ENCODE results near the gene TGIF2. TPM values are rescaled to one million over a fixed set of nuclear protein-coding genes. Genes with fewer than 3 reads are reported as not detected.
A peak's percentile ranks its signal among the peaks of the same experiment; 100 is the strongest.

The TGIF2 gene
- total RNA-seq, 1 donor from 2014 or later: 16.8 TPM

- Histone ChIP-seq H3K4me1 (peaks cover 4% of the 10 kb centered on the region), H3K36me3 (peaks cover 28% of the 10 kb centered on the region), H3K4me3 (no peak overlapping the region), H3K27ac (no peak overlapping the region), H3K27me3 (no peaks in the 10 kb centered on the region), H3K9me3 (no peaks in the 10 kb centered on the region)
- TF ChIP-seq CTCF (IDR thresholded peaks at IDR 0.05): no peak
- DNase-seq (no peak), ATAC-seq (peak; percentile 3)
- intact Hi-C loops (cut with DNase I): no loop called here
Measured at GRCh38 chr20:36549628-36549941, 23.8 kb upstream of the TGIF2 start.

GRCh38 chr20:36549942-36550789 is 23.2 kb upstream of the TGIF2 start:
- Histone ChIP-seq H3K4me3 (no peak overlapping the region), H3K27me3 (no peaks in the 10 kb centered on the region), H3K27ac (no peak overlapping the region), H3K4me1 (no peaks in the 10 kb centered on the region), H3K36me3 (peaks cover 24% of the 10 kb centered on the region), H3K9me3 (no peaks in the 10 kb centered on the region)
- ATAC-seq (peak; percentile 22), DNase-seq (no peak)
- TF ChIP-seq CTCF (IDR thresholded peaks at IDR 0.05): no peak
- intact Hi-C loops (cut with DNase I): no loop called here

GRCh38 chr20:36550790-36551299 is 22.6 kb upstream of the TGIF2 start:
- Histone ChIP-seq H3K9me3 (no peaks in the 10 kb centered on the region), H3K4me1 (no peaks in the 10 kb centered on the region), H3K4me3 (no peak overlapping the region), H3K27ac (no peak overlapping the region), H3K27me3 (no peaks in the 10 kb centered on the region), H3K36me3 (peaks cover 20% of the 10 kb centered on the region)
- intact Hi-C loops (cut with DNase I): no loop called here
- no peak for TF ChIP-seq CTCF (IDR thresholded peaks at IDR 0.05)
- no peak for DNase-seq
- ATAC-seq: peak; percentile 17

GRCh38 chr20:36555248-36555647 is 18.1 kb upstream of the TGIF2 start:
- H3K4me1 ChIP-seq: peaks cover 5% of the 10 kb centered on the region
- no peak for TF ChIP-seq CTCF (IDR thresholded peaks at IDR 0.05)
- intact Hi-C loops (cut with DNase I): loop anchor here (5.0 kb wide), 1 partner anchor 37 kb away; no protein-coding TSS in a partner anchor
- ATAC-seq (no peak), DNase-seq (no peak)
- H3K9me3 ChIP-seq: no peaks in the 10 kb centered on the region
- H3K27me3 ChIP-seq: no peaks in the 10 kb centered on the region
- H3K27ac ChIP-seq: no peak overlapping the region
- H3K36me3 ChIP-seq: no peaks in the 10 kb centered on the region
- no peak overlapping the region for H3K4me3 ChIP-seq

GRCh38 chr20:36562724-36563123 is 10.7 kb upstream of the TGIF2 start:
- Histone ChIP-seq H3K9me3 (peaks cover 4% of the 10 kb centered on the region), H3K4me1 (no peaks in the 10 kb centered on the region), H3K4me3 (no peak overlapping the region), H3K27me3 (no peaks in the 10 kb centered on the region), H3K27ac (no peak overlapping the region), H3K36me3 (no peaks in the 10 kb centered on the region)
- ATAC-seq (no peak), DNase-seq (no peak)
- TF ChIP-seq CTCF (IDR thresholded peaks at IDR 0.05): no peak
- intact Hi-C loops (cut with DNase I): no loop called here

Data from upper lobe of right lung (tissue), 1 donor.